SK-N-SH (cell line): ENCODE measurements around the gene CDH4. TPM values are rescaled to one million over a fixed set of nuclear protein-coding genes. Genes with fewer than 3 reads are reported as not detected.

Experiments
- CTCF ChIA-PET: fragments of 300-600, 350-600 bp; formaldehyde crosslinking; extraction: SDS; loops from one replicate; lab custom pipeline; 2021; lab: Yijun Ruan, JAX
- POLR2A ChIA-PET: fragments of 350-600 bp; sonication (Branson Sonifier 250); formaldehyde crosslinking; extraction: SDS; loops from one replicate; lab custom pipeline; 2020; ENCODE audit warnings: antibody characterized with exemption, inconsistent platforms; lab: Yijun Ruan, JAX
- DNase-seq: peaks from one replicate; pipeline ENCODE4 v3.0.0; 2012
- H2AFZ ChIP-seq: fragments of 200-600 bp; sonication (generic); 2 replicates; pipeline ENCODE4 v1.8.1; 2016; ENCODE audit warnings: antibody characterized with exemption, mild to moderate bottlenecking, low read depth
- H3F3A ChIP-seq: fragments of 200-600 bp; sonication (generic); replicated peaks from 2 replicates; pipeline ENCODE3; 2016; ENCODE audit warnings: antibody characterized with exemption, mild to moderate bottlenecking; ENCODE audit not compliant: insufficient read depth
- H3K27ac ChIP-seq, 2 experiments: fragments of 200-500 bp in 1 of 2; fragments of 200-600 bp in 1 of 2; sonication (Bioruptor generic) in 1 of 2; sonication (generic), shearing (Covaris generic) in 1 of 2; 2 replicates each; pipeline versions ENCODE4 v1.5.1 to v1.6.1; 2014 to 2016; ENCODE audit warnings: low read depth in 2 of 2, inconsistent platforms in 1 of 2, low read length in 1 of 2, mild to moderate bottlenecking in 1 of 2, mixed read lengths in 1 of 2
- H3K27me3 ChIP-seq: fragments of 200-600 bp; sonication (generic), shearing (Covaris generic); 2 replicates; pipeline ENCODE4 v1.6.1; 2016; ENCODE audit warnings: mixed run types; ENCODE audit not compliant: insufficient read depth
- H3K36me3 ChIP-seq, 2 experiments: fragments of 200-500 bp in 1 of 2; fragments of 200-600 bp in 1 of 2; sonication (Bioruptor generic) in 1 of 2; sonication (generic) in 1 of 2; replicated peaks in 1 of 2; 2 replicates each; pipeline versions ENCODE3 to v1.5.1; 2014 to 2016; ENCODE audit warnings: low read length in 1 of 2, mild to moderate bottlenecking in 1 of 2; ENCODE audit not compliant: insufficient read depth in 2 of 2, control insufficient read depth in 1 of 2
- H3K4me1 ChIP-seq, 2 experiments: fragments of 200-500 bp in 1 of 2; fragments of 200-600 bp in 1 of 2; sonication (Bioruptor generic) in 1 of 2; sonication (generic), shearing (Covaris generic) in 1 of 2; 2 replicates each; pipeline versions ENCODE4 v1.5.1 to v1.6.1; 2014 to 2016; ENCODE audit warnings: low read depth in 1 of 2, low read length in 1 of 2, mixed run types in 1 of 2; ENCODE audit not compliant: insufficient read depth in 2 of 2, control insufficient read depth in 1 of 2
- H3K4me2 ChIP-seq: fragments of 200-600 bp; sonication (generic), shearing (Covaris generic); 2 replicates; pipeline ENCODE4 v1.6.1; 2017; ENCODE audit warnings: mixed run types
- H3K4me3 ChIP-seq, 2 experiments: fragments of 200-500 bp in 1 of 2; fragments of 200-600 bp in 1 of 2; sonication (Bioruptor generic) in 1 of 2; sonication (generic), shearing (Covaris generic) in 1 of 2; 2 replicates each; pipeline versions ENCODE4 v1.5.1 to v1.8.1; 2014 to 2016; ENCODE audit warnings: low read depth in 2 of 2, inconsistent platforms in 1 of 2, low read length in 1 of 2, mild to moderate bottlenecking in 1 of 2, mixed read lengths in 1 of 2, moderate library complexity in 1 of 2
- H3K79me2 ChIP-seq: fragments of 200-600 bp; sonication (generic); 2 replicates; pipeline ENCODE4 v1.8.1; 2017; ENCODE audit warnings: mild to moderate bottlenecking; ENCODE audit not compliant: insufficient read depth
- H3K9ac ChIP-seq: fragments of 200-600 bp; sonication (generic); 2 replicates; pipeline ENCODE4 v1.6.1; 2017; ENCODE audit warnings: mixed run types
- H3K9me2 ChIP-seq: fragments of 200-600 bp; sonication (generic); 2 replicates; pipeline ENCODE4 v1.6.1; 2017; ENCODE audit warnings: mixed run types
- H3K9me3 ChIP-seq: fragments of 200-600 bp; sonication (generic); 2 replicates; pipeline ENCODE4 v1.6.1; 2017; ENCODE audit warnings: mixed run types, mild to moderate bottlenecking, moderate library complexity
- H4K20me1 ChIP-seq: fragments of 200-600 bp; sonication (generic); 2 replicates; pipeline ENCODE4 v1.6.1; 2017; ENCODE audit warnings: mild to moderate bottlenecking, mixed run types; ENCODE audit not compliant: insufficient read depth
- CHD2 ChIP-seq: fragments of 150-350 bp; IDR thresholded peaks from 2 replicates; pipeline ENCODE4 v1.6.1; 2018; ENCODE audit warnings: low read length; ENCODE audit not compliant: partially characterized antibody
- ELF1 ChIP-seq: IDR thresholded peaks from 2 replicates; pipeline ENCODE4 v1.4.0; 2012
- EZH2phosphoT487 ChIP-seq: fragments of 200-600 bp; sonication (generic); IDR thresholded peaks from 2 replicates; pipeline ENCODE4 v1.6.1; 2017; ENCODE audit warnings: low read depth, mixed run types, mild to moderate bottlenecking, antibody characterized with exemption, moderate library complexity, borderline replicate concordance
- FOSL2 ChIP-seq: IDR thresholded peaks from 2 replicates; pipeline ENCODE4 v1.4.0; 2012; ENCODE audit warnings: low read depth, mild to moderate bottlenecking, moderate library complexity, borderline replicate concordance
- FOXJ3 ChIP-seq: sonication (generic); formaldehyde crosslinking; IDR thresholded peaks from 2 replicates; pipeline ENCODE4 v1.5.1; 2020; ENCODE audit warnings: mild to moderate bottlenecking, missing genetic modification reagents
- FOXM1 ChIP-seq: IDR thresholded peaks from 2 replicates; pipeline ENCODE4 v1.4.0; 2012; ENCODE audit warnings: low read depth, mild to moderate bottlenecking
- GABPA ChIP-seq: IDR thresholded peaks from 2 replicates; pipeline ENCODE4 v1.4.0; 2012; ENCODE audit warnings: low read depth, mild to moderate bottlenecking
- GATA2 ChIP-seq: sonication (generic); formaldehyde crosslinking; IDR thresholded peaks from 2 replicates; pipeline ENCODE4 v1.5.0; 2020; ENCODE audit warnings: mild to moderate bottlenecking, missing genetic modification reagents
- JUND ChIP-seq: IDR thresholded peaks from 2 replicates; pipeline ENCODE4 v1.4.0; 2012
- MEF2A ChIP-seq: IDR thresholded peaks from 2 replicates; pipeline ENCODE4 v1.4.0; 2012; ENCODE audit warnings: low read depth, borderline replicate concordance
- NFIC ChIP-seq: IDR thresholded peaks from 2 replicates; pipeline ENCODE4 v1.4.0; 2012; ENCODE audit warnings: borderline replicate concordance
- NRF1 ChIP-seq: IDR thresholded peaks from 2 replicates; pipeline ENCODE4 v1.6.1; 2012; ENCODE audit warnings: low read depth, mild to moderate bottlenecking, low read length
- POLR2AphosphoS5 ChIP-seq: IDR thresholded peaks from 2 replicates; pipeline ENCODE4 v1.6.1; 2012; ENCODE audit warnings: low read depth, low read length
- RFX5 ChIP-seq: IDR thresholded peaks from 2 replicates; pipeline ENCODE4 v1.6.1; 2012; ENCODE audit warnings: mild to moderate bottlenecking, improper control_type of control experiment, low read length
- RXRA ChIP-seq: IDR thresholded peaks from 2 replicates; pipeline ENCODE4 v1.4.0; 2012; ENCODE audit warnings: low read depth, mild to moderate bottlenecking, borderline replicate concordance
- SIN3A ChIP-seq: IDR thresholded peaks from 2 replicates; pipeline ENCODE4 v1.6.1; 2012; ENCODE audit warnings: low read depth, mild to moderate bottlenecking, low read length, moderate library complexity, borderline replicate concordance
- SMC3 ChIP-seq: IDR thresholded peaks from 2 replicates; pipeline ENCODE4 v1.6.1; 2012; ENCODE audit warnings: low read depth, low read length, improper control_type of control experiment
- TEAD4 ChIP-seq: IDR thresholded peaks from 2 replicates; pipeline ENCODE4 v1.4.0; 2012; ENCODE audit warnings: mild to moderate bottlenecking, borderline replicate concordance; ENCODE audit not compliant: insufficient read depth
- WGBS: methylation state at CpG from one replicate; pipeline ENCODE4 v1.1.6; 2017; ENCODE audit warnings: low lambda C conversion rate; 5-methylcytosine and 5-hydroxymethylcytosine counted together
- polyA plus RNA-seq, 3 experiments: library from polyadenylated mRNA; depleted of rRNA; stranded (reverse); fragments of >200 nt; gene quantifications; 2 replicates each; pipeline ENCODE4 v1.2.3, GENCODE V29; 2012
- TF ChIP-seq, protein P1 (sequence below): IDR thresholded peaks from 2 replicates; pipeline ENCODE4 v1.4.0; 2012; ENCODE audit warnings: low read depth
- TF ChIP-seq, protein P2 (sequence below): IDR thresholded peaks from 2 replicates; pipeline ENCODE4 v1.4.0; 2012; ENCODE audit warnings: low read depth, borderline replicate concordance
- TF ChIP-seq, protein P3 (sequence below): fragments of 150-350 bp; IDR thresholded peaks from 2 replicates; pipeline ENCODE4 v1.6.1; 2016; ENCODE audit warnings: mild to moderate bottlenecking, low read depth, low read length

CDH4 gene
- polyA plus RNA-seq, 1 of the 3 experiments (the other 2 are of a cell fraction) = not detected

DNA sequence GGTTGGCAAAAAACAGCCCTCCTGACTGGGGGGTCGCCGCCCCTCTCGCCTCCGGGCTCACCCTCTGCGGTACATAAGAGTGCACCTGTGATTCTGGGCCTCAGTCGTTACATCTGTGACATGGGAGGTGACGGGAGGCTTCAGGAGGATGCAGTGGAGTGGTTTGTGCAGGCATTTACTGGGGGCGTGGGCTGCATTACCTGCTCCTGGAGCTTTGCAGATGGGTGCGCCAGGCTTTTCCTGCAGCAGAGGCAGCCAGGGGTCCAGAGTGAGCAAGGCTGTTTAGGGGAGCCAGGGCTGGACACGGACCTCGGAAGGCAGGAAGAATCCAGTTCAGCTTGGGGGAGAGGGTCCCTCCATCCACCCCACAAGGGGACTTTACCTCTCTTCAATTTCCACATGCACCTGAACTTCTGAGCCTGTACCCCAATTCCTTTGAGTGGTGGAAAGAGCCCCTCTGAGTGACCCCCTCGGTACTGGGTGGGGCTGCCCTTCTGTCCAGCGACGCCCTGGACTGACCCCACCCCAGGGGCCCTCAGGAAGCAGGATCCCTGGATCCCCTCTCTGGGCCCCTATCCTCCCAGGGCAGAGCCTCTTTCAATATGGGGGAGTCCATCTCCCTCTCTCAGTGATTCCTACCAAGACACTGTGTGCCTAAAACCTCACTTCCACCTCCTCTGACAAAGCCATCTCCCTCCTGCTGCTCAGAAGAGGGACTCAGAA, 679.6 kb downstream of the CDH4 start (continued):
- no peak for TF ChIP-seq GABPA
- TF ChIP-seq, protein P1, sequence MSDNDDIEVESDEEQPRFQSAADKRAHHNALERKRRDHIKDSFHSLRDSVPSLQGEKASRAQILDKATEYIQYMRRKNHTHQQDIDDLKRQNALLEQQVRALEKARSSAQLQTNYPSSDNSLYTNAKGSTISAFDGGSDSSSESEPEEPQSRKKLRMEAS = no peak
- TF ChIP-seq, protein P2, sequence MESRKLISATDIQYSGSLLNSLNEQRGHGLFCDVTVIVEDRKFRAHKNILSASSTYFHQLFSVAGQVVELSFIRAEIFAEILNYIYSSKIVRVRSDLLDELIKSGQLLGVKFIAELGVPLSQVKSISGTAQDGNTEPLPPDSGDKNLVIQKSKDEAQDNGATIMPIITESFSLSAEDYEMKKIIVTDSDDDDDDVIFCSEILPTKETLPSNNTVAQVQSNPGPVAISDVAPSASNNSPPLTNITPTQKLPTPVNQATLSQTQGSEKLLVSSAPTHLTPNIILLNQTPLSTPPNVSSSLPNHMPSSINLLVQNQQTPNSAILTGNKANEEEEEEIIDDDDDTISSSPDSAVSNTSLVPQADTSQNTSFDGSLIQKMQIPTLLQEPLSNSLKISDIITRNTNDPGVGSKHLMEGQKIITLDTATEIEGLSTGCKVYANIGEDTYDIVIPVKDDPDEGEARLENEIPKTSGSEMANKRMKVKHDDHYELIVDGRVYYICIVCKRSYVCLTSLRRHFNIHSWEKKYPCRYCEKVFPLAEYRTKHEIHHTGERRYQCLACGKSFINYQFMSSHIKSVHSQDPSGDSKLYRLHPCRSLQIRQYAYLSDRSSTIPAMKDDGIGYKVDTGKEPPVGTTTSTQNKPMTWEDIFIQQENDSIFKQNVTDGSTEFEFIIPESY = no peak
- no peak for TF ChIP-seq SIN3A

DNA sequence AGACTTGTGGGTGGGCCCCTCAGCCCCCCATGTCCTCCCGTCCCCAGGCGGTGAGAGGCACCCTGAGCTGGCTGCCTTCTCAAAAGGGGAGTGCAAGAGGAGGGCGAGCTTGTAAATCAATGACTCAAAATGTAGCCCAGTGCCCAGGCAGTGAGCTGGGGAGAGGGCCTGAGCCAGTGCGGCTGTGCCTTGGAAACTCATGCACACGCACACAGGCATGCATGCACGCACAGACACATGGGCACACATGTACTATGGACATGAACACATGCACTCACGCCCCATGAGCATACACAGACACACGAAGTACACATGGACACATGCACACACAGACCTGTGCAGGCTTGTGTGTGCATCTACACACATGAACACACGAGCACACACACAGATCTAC, 680.1 kb downstream of the CDH4 start:
- Histone ChIP-seq H3K4me3 (no peak overlapping the region), H2AFZ (no peak overlapping the region), H3K9me3 (no peaks in the 10 kb centered on the region), H3K4me2 (no peak overlapping the region), H3K36me3 (no peaks in the 10 kb centered on the region)
- WGBS = 41% methylated on average over 4 of the region's 9 CpGs
- no peak for DNase-seq
- TF ChIP-seq POLR2AphosphoS5 = no peak
- TF ChIP-seq GATA2 (CRISPR knock-in tag) = no peak
- TF ChIP-seq RFX5 = no peak
- TF ChIP-seq RXRA = no peak
- no peak for TF ChIP-seq GABPA
- TF ChIP-seq SMC3 = no peak
- no peak for TF ChIP-seq FOXJ3 (CRISPR knock-in tag)
- no peak for TF ChIP-seq NRF1
- TF ChIP-seq MEF2A = no peak
- no peak for TF ChIP-seq CHD2
- TF ChIP-seq ELF1 = no peak
- TF ChIP-seq, protein P1 = no peak
- TF ChIP-seq, protein P3, sequence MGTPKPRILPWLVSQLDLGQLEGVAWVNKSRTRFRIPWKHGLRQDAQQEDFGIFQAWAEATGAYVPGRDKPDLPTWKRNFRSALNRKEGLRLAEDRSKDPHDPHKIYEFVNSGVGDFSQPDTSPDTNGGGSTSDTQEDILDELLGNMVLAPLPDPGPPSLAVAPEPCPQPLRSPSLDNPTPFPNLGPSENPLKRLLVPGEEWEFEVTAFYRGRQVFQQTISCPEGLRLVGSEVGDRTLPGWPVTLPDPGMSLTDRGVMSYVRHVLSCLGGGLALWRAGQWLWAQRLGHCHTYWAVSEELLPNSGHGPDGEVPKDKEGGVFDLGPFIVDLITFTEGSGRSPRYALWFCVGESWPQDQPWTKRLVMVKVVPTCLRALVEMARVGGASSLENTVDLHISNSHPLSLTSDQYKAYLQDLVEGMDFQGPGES = no peak
- no peak for TF ChIP-seq FOSL2
- TF ChIP-seq JUND = no peak
- no peak for TF ChIP-seq FOXM1
- no peak for TF ChIP-seq NFIC
- no peak for TF ChIP-seq EZH2phosphoT487
- no peak for TF ChIP-seq TEAD4
- TF ChIP-seq, all 33 proteins: peak for 0
- H3K4me1 ChIP-seq = no peaks in the 10 kb centered on the region
- H3F3A ChIP-seq = no peaks in the 10 kb centered on the region
- H3K27me3 ChIP-seq = no peaks in the 10 kb centered on the region
- no peak overlapping the region for H3K27ac ChIP-seq
- CTCF ChIA-PET = no interaction called here
- H3K9me2 ChIP-seq = no peaks in the 10 kb centered on the region
- POLR2A ChIA-PET = no interaction called here
- no peak overlapping the region for H3K9ac ChIP-seq
- no peaks in the 10 kb centered on the region for H4K20me1 ChIP-seq
- no peaks in the 10 kb centered on the region for H3K79me2 ChIP-seq
